HG03139 (cell line): ENCODE measurements around the gene SUSD4.

ENCODE experiments used
- ATAC-seq: cut with Tn5 transposase; IDR thresholded peaks from one replicate; pipeline ENCODE4 v1.9.1; 2021; ENCODE audit not compliant: unreplicated experiment

SUSD4 gene

DNA sequence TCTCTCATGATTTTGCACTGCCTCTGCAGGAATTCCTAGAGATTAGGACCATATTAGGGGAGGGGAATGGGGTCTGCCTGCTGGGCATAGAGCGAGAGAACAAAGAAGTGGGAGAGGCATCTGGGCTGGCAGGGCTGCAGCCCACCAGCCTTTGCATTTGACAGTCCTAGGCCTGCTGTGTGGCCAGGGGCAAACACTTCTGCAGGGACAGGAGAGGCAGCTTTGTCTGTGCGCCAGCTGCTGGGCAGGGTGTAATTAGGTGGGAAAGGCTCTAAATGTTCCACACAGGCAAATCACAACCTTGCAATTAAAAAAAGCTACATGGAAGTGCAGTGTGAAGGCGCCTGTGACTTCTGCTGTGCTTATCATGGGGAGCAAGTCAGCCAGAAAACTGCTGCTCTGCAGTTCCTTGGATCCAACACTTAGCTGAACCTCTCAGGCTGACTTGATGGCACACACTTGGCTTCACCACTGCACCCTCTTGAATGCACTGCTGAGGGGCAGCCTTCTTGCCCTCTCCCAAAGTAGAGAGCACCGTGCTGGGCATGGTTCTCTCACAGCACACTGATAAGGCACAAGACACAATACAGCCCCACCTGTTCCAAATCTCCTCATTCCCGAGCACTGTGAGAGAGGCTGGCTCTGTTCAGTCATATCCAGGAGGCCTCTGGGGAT is 147.3 kb downstream of the SUSD4 start:
- no peak for ATAC-seq

DNA sequence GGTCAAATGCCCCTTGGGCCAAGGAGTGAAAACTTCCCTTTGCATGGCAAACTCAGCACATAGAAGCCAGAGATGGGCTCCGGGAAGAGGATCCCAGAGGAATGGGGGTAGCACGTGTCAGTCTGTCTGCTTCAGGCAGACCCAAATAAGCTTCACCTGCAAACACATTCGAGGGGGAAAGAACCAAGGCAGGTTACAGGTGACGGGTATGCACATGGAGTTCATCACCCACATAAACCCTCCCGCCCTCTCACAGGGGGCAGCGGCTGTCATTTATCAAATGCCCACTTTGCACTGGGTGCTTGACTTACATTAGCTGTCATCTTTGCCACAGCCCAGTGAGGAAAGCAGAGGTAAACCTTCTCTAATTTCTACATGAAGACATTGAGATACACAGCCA is 147.9 kb downstream of the SUSD4 start:
- no peak for ATAC-seq

DNA sequence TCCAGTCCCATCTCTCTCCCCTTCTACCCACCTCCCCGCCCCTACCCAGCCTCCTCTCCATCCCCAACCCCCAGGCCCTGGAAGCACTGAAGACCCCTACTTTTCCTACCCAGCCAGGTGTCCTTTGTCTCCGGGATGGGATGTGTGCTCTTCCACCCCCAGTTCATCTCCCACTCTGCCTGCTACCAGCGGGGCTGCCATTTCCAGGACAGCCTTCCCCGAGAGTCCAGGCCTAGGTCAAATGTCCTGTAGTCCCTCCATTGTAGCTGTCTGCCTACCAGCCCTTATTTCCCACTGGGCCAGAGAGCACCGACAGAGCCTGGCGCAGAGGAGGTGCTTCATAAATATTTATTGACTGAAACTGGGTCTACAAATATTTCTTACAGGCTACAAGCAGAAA is 148.9 kb downstream of the SUSD4 start:
- no peak for ATAC-seq

DNA sequence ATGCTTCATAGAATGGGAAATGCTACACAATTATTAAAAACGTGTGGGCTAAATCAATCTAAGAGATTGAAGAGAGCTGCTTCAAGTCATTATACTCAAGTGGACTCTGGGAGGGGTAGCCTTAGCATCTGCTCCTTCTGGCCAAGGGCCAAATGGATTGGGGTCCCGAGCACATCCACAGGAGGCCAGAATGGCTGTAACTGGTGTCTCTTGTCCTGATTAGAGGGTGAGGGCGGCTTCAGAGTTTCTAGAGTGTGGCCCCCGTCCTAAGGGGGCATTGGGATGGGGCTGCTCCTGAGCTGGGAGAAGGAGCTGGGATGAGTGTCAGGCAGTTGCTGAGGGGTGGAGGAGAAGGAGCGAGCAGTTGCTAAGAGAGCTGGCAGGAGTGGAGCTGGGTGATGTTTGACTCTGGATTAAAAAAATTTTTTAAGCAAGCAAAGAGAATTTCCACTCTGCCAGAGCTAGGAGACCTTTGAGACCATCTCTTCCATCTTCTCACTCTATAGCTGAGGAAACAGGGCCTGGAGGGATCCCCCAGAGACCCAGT is 149.6 kb downstream of the SUSD4 start:
- no peak for ATAC-seq

DNA sequence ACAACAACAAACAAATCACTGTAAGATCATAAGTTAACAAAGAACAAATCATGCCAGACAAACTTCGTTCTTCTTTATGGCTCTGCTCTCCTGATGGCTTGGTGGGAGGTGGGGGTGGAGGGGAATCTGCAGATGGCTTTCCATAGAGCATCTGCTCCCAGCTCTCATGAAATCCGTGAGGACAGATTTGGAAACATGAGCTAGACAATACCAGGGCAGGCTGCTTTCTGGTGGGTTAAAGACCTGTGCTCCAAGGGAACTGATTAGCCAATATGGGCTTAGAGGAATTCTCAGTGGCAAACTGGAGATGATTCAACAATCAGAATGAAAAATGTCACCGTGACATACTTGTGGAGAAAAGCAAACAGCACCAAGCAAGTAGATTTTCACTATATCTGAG is 151.5 kb downstream of the SUSD4 start:
- ATAC-seq, result no peak

DNA sequence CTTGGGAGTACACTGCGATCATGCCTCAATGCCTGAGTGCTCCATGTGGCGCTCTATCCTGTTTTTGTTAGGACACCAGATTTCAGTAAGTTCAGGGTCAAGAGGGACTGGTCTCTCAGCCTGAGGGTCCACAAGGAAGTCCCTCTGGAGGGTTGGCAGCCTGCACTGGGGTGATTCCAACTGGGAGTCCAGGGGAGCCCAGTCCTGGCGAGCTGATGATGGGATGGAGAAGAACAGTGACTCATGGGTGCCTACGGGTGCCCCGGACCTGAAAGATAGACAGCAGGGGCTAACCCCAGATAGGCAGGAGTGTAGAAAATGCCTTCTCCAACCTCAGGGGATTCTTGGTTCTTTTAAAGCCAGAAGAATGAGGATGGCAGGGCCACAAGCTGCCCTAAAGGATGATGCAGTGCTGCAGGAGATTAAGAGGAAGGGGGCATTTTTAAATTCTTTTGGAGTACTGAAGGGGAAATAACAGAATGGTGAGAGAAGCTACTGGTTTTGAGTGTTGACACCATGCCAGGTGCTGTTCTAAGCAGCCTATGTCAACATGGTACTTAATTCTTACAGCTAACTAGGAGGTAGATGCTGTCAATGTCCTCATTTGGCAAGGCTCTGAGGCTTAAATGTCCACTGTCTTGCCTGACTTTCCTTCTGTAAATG is 152.5 kb downstream of the SUSD4 start:
- no peak for ATAC-seq

DNA sequence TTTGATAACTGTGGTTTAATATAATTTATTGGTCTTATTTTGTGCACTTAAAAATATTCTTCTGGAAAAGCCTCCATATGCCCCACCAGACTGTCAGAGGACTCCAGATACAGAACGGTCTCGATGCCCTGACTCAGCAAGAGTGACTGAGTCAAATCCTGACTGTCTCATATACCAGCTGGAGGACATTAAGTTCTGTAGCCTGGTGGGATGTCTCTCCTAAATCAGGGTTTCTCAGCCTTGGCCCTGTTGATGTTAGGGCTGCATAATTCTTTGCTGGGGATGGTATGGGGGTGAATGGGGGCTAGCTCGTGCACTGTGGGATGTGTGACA is 153.2 kb downstream of the SUSD4 start:
- no peak for ATAC-seq

DNA sequence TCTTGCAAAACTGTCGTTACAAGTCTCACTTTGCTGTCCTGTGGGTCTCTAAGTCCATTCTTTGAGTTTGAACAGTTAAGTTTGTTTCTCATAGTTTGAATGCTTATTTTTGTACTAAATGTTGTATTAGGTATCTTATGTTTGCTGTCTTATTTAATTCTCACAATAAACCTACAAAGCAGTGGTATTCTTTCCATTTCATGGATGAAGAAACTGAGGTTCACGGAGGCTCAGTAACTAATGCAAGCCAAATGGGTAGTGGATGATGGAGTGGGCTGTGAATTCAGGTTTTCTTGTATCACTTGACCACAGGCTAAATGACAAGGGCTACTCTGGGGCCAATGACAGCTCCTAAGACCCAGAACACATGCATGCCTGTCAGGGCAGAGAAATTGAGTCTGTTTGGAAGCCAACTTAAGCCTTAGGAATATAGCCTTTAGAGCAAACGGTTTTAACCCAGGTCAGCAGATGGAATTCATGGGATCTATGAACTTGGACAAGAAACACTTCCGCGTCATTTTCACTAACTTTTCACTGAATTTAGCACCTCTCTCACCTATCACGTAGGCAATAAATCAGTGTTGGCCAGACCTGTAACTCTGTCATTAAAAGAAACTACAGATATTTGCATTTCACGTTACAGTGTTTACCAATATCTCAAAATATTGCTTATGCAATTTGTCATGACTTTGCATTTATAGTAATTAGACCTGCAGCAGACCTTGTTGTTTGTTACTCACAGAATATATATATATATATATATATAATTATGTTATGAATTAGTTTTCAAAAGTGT is 153.8 kb downstream of the SUSD4 start:
- ATAC-seq, result no peak

DNA sequence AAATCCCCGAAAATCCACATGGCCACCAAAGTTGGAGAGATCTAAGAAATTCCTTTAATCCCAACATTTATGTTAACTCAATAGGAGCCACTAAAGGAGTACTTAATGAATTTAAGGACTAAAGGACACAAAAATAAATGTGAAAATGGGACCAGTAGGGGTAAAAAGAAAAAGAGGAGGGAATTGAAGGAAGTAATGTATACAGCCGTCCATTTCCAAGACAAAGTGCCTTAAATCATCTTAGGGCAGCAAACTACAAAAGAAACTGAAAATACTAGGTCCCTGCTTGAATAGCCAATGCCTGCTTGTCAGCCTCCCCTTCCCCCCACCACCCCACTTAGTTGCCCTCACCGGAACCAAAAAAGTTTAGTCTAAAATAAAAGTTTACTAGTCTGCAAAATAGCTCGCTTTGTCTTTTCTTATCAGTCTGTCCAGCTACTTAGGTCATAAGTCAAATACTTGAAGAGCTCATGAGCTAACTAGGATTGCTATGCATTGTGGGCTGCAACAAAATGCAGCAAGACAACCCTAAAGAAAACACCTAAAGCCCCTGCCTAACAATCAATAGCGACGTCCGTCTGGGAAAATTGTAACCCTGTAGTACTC is 154.6 kb downstream of the SUSD4 start:
- no peak for ATAC-seq

DNA sequence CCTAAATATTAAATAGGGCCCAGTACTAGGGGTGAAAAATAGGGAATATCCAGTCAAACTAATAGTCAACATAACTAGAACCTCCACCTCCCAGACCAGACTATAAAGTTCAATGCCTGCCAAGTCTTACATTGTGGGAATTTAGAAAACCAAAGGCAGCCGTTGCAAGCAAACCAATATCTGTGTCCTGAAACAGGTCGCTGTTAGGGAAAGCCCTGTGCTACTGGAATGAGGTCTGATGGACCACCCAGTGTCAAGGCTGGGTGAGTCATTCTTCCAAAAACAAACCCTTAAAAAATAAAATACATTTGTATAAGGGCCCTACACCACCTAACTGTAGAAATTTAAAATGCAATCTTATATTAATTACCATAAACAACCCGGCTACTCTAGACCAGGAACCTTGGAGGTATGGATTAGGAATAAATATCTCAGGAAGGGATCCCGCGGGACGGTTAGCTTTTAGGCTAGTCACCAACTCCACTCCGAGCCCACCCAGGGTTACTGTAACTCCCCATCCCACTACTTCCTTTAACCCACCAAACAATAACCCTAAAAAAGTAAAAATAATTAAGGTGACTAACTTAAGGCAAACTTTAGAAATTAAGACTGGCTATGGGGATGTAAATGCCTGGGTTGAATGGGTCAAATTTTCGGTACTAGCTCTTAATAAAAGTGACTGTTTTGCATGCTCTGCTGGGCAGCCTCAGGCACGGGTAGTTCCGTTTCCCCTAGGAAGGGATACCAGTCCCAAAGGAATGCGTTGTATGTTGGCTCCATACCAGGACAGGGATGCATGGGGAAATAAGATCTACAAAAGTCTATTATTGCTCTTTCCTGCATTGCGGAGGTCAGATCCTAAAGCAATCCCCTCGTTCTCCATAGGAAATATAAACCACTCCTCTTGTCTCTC is 155.6 kb downstream of the SUSD4 start:
- ATAC-seq, result no peak

DNA sequence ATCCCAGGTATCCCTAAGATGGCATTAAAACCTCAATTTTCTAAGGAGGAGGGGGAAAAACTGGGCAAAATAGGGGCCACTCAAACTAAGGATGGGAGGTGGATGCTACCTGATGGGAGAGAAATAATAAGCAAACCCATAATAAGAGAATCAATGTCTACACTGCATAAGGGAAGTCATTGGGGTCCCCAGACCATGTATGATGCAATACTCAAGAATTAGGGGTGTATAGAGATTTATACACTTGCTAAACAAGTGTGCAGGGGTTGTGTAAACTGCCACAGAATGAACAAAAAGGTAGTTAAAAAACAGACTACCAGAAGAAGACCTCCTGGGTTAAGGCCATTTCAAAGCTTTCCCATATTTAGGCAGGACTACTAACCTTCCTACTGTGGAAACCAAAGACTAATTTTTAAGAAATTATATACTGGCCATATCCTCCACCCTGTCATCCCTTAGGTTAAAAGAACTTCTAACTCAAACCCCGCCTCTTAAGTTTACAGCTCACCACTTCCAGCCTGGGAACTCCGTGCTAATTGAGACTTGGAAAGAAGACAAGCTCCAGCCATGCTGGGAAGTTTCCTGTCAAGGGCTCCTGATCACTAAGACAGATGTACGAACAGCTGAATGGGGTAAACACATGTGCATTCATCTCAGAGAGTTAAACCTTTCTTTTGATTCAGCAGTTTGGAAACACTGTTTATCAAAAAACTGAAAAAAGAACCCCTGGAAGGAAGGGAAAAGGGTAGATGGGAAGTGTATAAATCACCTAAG is 156.5 kb downstream of the SUSD4 start:
- no peak for ATAC-seq

DNA sequence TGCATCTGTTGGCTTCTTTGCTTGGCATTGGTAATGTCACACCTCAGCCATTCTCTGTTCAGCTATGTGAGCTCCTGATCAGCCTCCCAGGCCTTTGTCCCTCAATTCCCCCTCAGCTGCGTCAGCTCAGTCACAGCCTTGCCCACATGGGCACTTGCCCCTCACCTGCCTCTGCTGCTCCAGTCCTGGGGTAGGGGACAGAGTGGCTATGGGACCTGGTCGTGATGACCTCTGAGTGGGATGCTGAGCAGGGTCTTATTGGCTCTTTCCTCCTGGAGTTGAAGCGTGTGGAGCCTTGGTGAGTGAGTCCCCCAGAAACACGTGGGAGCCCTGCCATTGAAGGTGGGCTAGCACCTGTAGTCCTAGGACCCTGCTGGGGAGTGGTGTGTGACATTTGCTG is 159.6 kb downstream of the SUSD4 start:
- no peak for ATAC-seq

DNA sequence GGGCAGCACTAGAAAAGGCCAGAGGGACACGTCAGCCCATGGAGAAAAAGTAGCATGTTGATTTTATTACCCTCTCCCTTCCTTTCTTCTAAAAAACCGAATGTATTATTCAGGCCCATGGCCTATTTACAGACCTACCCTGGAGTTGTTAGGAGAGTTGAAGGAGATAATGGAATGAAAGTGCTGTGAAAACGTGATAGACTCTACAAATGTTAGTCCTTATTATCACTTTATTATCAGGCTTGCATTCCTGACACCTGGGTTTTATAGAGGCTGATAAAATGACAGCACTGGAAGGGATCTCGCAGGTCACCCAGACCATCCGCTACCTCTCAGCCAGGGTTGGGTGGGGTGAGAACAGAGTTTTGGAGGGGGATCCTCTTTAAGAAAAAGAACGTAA is 160.3 kb downstream of the SUSD4 start:
- ATAC-seq, result no peak

DNA sequence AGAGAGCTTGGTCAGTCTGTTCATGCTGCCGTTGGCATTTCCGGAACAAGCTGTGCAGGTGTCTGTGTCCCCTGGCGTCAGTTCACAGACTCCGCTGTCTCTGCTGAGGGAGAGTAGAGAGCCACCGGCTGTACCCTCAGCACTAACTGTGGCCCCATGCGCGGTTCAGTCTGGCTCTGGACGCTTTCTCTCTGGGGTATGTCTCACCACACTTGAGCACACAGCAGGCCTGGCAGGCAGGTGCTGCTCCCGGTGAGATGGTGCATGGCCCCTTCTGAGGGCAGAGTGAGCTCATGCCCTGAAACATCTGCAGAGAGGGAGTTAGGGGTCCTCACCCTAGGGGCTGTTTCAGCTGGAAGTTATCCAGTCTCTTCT is 161.0 kb downstream of the SUSD4 start:
- no peak for ATAC-seq

DNA sequence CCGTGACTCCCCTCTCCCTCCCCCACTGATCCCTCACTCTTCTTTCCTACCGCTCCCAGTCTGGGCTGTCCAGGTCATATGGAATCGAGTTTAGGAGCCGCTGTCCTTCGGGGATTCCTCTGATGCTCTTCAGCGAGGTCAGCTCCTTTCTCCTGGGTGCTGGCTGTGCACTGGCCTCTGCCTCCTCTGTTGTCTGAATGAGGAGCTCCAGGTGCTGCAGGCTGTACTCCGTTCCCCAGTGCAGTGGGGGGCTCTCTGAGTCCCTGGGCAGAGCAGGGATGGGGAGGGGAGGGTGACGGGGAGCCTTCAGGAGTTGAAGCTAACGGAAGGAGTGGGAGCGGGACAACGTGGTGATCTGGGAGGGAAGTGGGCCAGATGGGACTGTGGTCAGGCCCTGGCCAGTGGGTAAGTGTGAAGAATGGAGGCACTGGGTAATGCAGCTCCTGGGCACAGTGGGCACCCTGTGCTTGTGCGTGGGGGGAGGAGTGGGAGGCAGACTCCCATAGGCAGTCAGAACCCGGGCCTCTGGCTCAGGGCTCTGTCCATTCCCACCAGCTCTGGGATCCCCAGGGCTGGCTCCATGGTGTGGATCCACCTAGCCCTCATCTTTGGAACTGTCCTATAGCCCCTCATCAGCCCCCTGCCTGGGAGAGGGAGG is 161.5 kb downstream of the SUSD4 start:
- no peak for ATAC-seq

DNA sequence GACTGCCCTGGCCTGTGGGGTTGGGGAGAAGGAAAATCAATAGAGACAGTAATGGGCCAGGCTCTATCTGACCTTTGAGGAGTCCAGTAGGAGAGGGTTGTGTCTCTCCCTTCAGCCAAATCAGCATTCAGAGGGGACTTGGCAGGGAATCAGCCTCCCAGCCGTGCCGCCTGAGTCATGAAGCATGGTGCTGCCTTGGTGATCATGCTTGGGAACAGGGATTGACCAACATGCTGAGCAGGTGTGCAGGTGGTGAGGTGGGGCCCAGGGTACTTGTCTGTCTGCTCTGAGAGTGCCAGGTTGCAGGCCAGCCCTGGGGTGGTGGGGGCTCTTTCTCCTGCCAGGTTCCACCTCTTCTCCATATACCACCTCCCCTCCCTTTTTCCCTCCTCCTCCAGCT is 162.0 kb downstream of the SUSD4 start:
- no peak for ATAC-seq

DNA sequence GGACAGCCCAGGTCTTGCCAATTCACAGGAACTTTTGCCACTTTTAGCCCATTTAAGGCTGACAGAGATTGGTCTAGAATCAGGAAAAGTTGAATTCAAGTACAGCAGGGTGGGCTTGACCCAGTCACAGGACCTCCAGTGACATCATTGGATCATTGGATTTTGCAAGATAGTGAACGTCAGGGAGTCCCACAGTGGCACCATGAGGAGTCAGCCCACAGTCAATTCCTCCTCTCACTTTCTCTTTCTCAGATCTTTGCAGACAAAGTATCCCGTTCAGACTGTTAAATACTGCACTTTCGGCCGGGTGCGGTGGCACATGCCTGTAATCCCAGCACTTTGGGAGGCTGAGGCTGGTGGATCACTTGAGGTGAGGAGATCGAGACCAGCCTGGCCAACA is 163.1 kb downstream of the SUSD4 start:
- no peak for ATAC-seq

DNA sequence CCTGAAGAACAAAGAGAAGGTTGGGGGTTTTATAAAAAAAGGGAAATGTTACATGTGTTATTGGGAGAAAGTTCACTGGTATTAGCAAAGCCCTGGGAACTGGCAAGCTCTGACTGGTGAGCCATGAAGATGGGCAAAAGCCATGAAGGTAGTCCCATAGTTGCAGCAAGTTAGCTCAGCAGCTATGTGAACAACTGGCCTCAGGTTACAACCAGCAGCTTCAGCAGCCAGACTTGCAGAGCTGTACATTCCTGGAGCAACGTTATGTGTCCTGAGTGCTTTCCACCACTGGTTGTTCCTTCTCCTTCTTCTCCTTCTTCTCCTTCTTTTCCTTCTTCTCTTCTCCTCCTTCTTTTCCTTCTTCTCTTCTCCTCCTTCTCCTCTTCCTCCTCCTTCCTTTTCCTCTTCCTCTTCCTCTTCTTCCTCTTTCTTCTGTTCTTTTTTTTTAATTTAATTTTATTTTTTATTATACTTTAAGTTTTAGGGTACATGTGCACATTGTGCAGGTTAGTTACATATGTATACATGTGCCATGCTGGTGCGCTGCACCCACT is 164.8 kb downstream of the SUSD4 start:
- no peak for ATAC-seq

DNA sequence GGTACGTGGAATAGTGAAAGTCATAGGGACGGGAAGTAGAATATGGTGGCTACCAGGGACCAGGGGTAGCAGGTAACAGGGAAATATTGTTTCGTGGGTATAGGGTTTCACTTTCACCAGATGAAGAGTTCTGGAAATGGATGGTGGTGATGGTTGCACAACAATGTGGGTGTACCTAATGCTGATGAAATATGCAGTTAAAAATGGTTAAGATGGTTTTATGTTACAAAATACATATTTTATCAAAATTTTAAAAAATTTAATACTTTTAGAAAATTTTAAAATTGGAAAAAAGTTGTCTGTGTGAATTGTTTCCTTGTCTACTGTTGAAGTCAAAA is 165.4 kb downstream of the SUSD4 start:
- no peak for ATAC-seq
